Ascending aorta (tissue), 2 donors: ENCODE data around the gene ZNF277. TPM values are rescaled to one million over a fixed set of nuclear protein-coding genes. Genes with fewer than 3 reads are reported as not detected.

Source experiments
- DNase-seq, 2 donors: peaks; one replicate each; pipeline ENCODE4 v3.0.0-alpha.2; 2019; ENCODE audit warnings: low spot score in 2 of 2
- H3K27ac ChIP-seq, 2 donors: fragments of 200-600 bp; sonication (generic); one replicate each; pipeline ENCODE4 v1.5.1; 2016 to 2017; ENCODE audit warnings: mild to moderate bottlenecking in 1 of 2
- H3K27me3 ChIP-seq: fragments of 200-600 bp; sonication (generic); one replicate; pipeline ENCODE4 v1.5.1; 2017
- H3K36me3 ChIP-seq, 2 donors: fragments of 200-600 bp; sonication (generic); one replicate each; pipeline ENCODE4 v1.5.1; 2016
- H3K4me1 ChIP-seq, 2 donors: fragments of 200-600 bp; sonication (generic); one replicate each; pipeline ENCODE4 v1.5.1; 2016 to 2017; ENCODE audit warnings: mild to moderate bottlenecking in 1 of 2
- H3K4me3 ChIP-seq, 2 donors: fragments of 200-600 bp; sonication (generic); one replicate each; pipeline ENCODE4 v1.5.1; 2016 to 2017; ENCODE audit warnings: mild to moderate bottlenecking in 1 of 2
- H3K9me3 ChIP-seq, 2 donors: fragments of 200-600 bp; sonication (generic); one replicate each; pipeline ENCODE4 v1.5.1; 2016
- intact Hi-C: fragments of 100-400 bp; cut with DNase I; formaldehyde crosslinking; loops from one replicate; pipeline ENCODE4 v1.15.1; 2023
- total RNA-seq: library from RNA; depleted of rRNA; stranded (reverse); fragments of >200 nt; gene quantifications from one replicate; pipeline ENCODE4 v1.1.0, GENCODE V29; 2016
- TF ChIP-seq, protein P1 (sequence below), 3 experiments: fragments of 200-600 bp in 2 of 3; fragments of 450-650 bp in 1 of 3; sonication (generic) in 2 of 3; IDR thresholded peaks; one replicate each; pipeline ENCODE4 v1.5.1; 2016 to 2019; ENCODE audit warnings: antibody characterized with exemption in 3 of 3, mild to moderate bottlenecking in 1 of 3, moderate library complexity in 1 of 3

Gene ZNF277
- total RNA-seq, 1 donor from 2014 or later: 0.43 TPM

GRCh38 chr7:112171673-112172072 lies 34.8 kb upstream of the ZNF277 start:
- Histone ChIP-seq H3K4me3 (no peak overlapping the region), H3K4me1 (no peaks in the 10 kb centered on the region), H3K36me3 (no peaks in the 10 kb centered on the region), H3K27ac (no peak overlapping the region), H3K27me3 (no peaks in the 10 kb centered on the region), H3K9me3 (no peaks in the 10 kb centered on the region)
- TF ChIP-seq, protein P1, sequence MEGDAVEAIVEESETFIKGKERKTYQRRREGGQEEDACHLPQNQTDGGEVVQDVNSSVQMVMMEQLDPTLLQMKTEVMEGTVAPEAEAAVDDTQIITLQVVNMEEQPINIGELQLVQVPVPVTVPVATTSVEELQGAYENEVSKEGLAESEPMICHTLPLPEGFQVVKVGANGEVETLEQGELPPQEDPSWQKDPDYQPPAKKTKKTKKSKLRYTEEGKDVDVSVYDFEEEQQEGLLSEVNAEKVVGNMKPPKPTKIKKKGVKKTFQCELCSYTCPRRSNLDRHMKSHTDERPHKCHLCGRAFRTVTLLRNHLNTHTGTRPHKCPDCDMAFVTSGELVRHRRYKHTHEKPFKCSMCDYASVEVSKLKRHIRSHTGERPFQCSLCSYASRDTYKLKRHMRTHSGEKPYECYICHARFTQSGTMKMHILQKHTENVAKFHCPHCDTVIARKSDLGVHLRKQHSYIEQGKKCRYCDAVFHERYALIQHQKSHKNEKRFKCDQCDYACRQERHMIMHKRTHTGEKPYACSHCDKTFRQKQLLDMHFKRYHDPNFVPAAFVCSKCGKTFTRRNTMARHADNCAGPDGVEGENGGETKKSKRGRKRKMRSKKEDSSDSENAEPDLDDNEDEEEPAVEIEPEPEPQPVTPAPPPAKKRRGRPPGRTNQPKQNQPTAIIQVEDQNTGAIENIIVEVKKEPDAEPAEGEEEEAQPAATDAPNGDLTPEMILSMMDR (IDR thresholded peaks at IDR 0.05): no peak
- intact Hi-C loops: no loop called here
- DNase-seq: no peak

DNA sequence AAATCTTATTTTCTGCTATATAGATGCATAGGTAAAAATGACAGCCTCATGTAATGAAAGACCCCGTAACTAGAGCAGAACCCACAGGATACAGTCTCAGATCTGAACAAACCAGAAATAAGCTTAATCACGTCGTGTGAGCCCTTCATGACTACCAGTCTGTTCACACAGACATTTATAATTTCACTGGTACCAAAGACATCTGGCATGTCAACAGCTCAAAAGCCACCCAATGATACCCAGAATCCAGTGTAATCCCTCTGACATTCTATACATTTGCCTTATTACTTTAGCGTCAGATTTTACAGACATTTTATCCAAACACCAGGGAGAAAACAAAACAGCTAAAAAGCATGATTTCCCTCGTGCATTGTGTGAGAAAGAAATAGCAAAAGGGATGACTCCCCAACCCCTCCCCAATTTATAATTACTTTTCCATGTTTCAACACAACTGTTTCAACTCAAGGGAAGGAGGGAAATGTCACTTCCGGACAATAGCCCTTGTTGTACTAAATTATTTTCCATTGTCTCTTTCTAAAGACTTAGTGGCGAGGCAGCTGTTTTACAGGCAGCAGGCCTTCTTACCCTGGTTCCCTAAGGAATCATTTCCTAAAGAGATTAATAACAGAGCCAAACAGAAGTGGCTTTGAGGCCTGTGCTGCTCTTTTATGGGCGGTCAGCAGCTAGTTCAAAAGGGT lies 33.5 kb upstream of the ZNF277 start:
- Histone ChIP-seq H3K36me3 (no peaks in the 10 kb centered on the region), H3K9me3 (no peaks in the 10 kb centered on the region), H3K4me1 (no peaks in the 10 kb centered on the region), H3K27me3 (no peaks in the 10 kb centered on the region), H3K4me3 (no peak overlapping the region), H3K27ac (no peak overlapping the region)
- TF ChIP-seq, protein P1 (IDR thresholded peaks at IDR 0.05): no peak
- DNase-seq: no peak
- intact Hi-C loops: no loop called here

- no peaks in the 10 kb centered on the region for H3K27me3 ChIP-seq
- intact Hi-C loops: no loop called here
- no peaks in the 10 kb centered on the region for H3K9me3 ChIP-seq
- no peak for DNase-seq
- no peaks in the 10 kb centered on the region for H3K36me3 ChIP-seq
- no peaks in the 10 kb centered on the region for H3K4me1 ChIP-seq
- no peak overlapping the region for H3K4me3 ChIP-seq
- TF ChIP-seq, protein P1 (IDR thresholded peaks at IDR 0.05): no peak
- no peak overlapping the region for H3K27ac ChIP-seq
These were observed 33.0 kb upstream of the ZNF277 start for GRCh38 chr7:112173568-112173905.

- no peaks in the 10 kb centered on the region for H3K9me3 ChIP-seq
- H3K4me1 ChIP-seq: no peaks in the 10 kb centered on the region
- DNase-seq: no peak
- no peaks in the 10 kb centered on the region for H3K27me3 ChIP-seq
- TF ChIP-seq, protein P1 (IDR thresholded peaks at IDR 0.05): no peak
- intact Hi-C loops: no loop called here
- no peak overlapping the region for H3K4me3 ChIP-seq
- H3K36me3 ChIP-seq: no peaks in the 10 kb centered on the region
- H3K27ac ChIP-seq: no peak overlapping the region
These were observed 32.3 kb upstream of the ZNF277 start for GRCh38 chr7:112174192-112174591.

GRCh38 chr7:112176241-112176640 lies 30.3 kb upstream of the ZNF277 start:
- Histone ChIP-seq H3K27me3 (no peaks in the 10 kb centered on the region), H3K4me1 (peaks cover 0 to 6% of the 10 kb centered on the region in 2 donors)
- TF ChIP-seq, protein P1 (IDR thresholded peaks at IDR 0.05): no peak

More at GRCh38 chr7:112176241-112176640, 30.3 kb upstream of the ZNF277 start:
- no peak for DNase-seq
- Histone ChIP-seq H3K36me3 (no peaks in the 10 kb centered on the region), H3K9me3 (no peaks in the 10 kb centered on the region), H3K4me3 (no peak overlapping the region), H3K27ac (no peak overlapping the region)
- intact Hi-C loops: no loop called here
